Stimulated activated CD4-positive, alpha-beta T cell treated with anti-CD3 and anti-CD28 coated beads, Interleukin-1b, Interleukin-23, amount 100 ng/mL, for 24 hours (primary cell): Measurements from ENCODE around the gene ABHD2.
"Not testable (repeated sequence)": the region's sequence is repeated elsewhere in the genome, so short reads cannot be mapped to it uniquely, and the experiment has no call there.

Source experiments
- DNase-seq, 4 experiments: peaks; one replicate each; pipeline ENCODE4 v3.0.0-alpha.2; 2020; ENCODE audit warnings: low read depth in 4 of 4, low spot score in 1 of 4

ABHD2 gene, protein sequence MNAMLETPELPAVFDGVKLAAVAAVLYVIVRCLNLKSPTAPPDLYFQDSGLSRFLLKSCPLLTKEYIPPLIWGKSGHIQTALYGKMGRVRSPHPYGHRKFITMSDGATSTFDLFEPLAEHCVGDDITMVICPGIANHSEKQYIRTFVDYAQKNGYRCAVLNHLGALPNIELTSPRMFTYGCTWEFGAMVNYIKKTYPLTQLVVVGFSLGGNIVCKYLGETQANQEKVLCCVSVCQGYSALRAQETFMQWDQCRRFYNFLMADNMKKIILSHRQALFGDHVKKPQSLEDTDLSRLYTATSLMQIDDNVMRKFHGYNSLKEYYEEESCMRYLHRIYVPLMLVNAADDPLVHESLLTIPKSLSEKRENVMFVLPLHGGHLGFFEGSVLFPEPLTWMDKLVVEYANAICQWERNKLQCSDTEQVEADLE

DNA sequence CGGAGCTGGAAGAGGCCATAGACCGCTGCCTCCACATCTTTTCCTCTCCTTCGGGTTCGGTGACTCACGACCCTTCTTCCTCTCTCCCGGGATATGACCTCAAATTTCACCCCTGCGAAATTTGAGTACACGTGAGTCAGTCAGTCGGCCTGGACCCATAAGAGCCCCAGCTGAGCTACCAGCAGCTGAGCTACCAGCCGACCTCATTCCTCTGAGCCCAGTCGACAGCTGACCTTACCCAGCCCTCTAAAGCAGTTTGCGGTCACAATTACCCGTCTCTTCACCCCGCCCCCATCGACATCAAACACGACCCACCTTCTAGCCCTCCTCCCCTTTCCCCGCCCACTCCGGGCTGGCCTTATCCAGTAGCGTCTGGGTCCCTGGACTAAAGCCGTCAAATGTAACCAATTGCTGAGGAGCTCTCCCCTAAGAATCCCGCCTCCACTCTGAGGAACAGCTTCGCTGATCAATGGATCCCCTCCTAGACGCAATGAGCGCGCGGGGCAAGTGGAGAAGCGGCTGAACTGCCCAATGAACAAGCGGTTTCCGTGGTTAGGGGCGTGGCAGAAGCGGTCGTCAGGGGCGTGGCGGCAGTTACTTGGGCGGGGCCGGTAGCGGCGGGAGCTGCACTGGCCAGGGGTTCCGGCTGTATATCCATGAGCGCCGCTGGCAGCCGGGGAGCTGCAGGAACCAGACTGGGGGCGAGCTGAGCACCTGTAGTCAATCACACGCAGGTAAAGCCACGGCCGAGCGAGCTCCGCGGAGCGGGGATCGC, at the start of gene ABHD2:
Gene ABHD2 (plus strand): TSS at position 627 of the 775 bp plus-strand sequence. CDS start 27,872 bp downstream, outside the sequence.
- DNase-seq = peak; percentile 95 to 97 (median 96)

DNA sequence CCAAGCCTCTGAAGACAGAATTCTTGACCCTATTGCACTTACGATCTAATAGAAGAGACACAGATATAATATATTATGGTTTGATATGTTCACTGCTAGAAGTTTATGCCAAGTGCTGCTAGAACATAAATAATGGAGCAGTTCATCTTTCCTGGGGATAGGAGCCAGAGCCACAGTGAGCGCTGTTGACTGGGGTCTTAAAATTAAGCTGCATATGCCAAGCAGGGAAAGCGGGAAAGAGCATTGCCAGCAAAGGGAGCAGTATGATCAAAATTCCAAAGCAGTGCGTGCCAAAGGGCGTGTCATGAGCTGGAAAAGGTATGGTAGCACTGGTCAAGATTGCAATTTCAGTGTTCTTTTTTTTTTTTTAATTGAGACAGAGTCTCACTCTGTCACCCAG, 49.1 kb upstream of the ABHD2 start:
- DNase-seq = no peak

DNA sequence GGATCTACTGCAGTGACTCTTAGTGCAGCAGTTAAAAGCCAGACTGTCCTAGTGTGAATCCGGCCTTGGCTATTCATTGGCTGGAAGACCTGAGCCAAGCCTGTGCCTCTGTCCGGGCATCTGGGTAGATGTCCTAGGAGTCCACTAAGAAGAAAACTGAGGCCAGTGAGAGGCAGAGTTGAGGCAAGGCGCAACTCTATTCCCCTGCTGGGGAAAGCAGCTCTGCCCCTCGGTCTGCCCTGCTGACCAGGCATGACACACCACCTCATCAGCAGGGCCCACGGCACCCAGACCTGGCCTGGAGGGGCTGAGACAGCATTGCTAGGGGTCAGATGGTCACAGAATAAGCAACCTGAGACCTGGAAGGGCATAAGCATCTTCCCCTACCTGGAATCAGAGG, 46.7 kb upstream of the ABHD2 start:
- DNase-seq = no peak

DNA sequence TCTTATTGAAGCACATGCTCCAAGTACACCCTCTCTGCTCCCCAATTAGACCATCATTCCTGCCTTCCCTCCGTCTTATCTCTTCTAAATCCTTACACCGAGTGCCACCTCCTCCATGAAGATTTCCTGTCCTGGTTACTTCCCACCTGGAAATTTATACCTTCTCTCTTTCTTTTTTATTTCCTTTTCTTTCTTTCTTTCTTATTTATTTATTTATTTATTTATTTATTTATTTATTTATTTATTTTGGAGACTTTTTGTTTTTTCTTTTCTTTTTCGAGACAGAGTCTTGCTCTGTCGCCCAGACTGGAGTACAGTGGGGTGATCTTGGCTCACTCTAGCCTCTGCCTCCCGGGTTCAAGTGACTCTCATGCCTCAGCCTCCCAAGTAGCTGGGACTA, 45.9 kb upstream of the ABHD2 start:
- no peak for DNase-seq

DNA sequence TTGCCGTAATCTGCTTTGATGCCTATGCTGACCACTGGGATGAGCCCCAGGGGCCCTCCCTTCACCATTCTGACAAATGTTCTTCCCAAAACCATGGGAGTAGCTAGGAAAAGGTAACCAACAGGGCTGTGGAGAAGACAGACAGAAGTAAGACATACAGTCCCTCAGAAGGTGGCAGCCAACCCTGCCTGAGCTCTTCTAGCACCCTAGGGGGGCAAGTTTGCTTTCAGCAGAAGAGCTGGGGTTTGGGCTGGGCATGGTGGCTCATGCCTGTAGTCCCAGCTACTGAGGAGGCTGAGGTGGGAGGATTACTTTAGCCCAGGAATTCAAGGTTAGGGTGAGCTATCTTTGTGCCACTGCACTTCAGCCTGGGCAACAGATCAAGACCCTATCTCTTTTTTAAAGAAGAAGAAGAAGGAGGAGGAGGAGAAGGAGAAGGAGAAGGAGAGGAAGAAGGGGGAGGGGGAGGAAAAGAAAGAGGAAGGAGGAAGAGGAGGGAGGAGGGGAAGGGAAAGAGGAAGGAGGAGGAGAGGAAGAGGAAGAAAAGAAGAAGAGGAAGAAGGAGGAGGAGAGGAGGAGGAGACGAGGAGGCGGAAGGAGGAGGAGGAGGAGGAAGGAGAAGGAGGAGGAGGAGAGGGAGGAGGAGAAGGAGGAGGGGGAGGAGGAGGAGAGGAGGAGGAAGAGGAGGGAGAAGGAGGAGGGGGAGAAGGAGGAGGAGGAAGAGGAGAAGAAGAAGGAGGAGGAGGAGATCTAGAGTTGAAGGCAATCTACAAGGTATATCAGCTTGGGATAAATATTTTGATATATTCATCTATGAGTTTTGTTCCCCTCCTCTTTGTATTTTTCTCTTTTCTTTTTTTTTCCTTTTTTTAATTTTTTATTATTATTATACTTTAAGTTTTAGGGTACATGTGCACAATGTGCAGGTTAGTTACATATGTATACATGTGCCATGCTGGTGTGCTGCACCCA, 44.9 kb upstream of the ABHD2 start:
- DNase-seq = no peak

DNA sequence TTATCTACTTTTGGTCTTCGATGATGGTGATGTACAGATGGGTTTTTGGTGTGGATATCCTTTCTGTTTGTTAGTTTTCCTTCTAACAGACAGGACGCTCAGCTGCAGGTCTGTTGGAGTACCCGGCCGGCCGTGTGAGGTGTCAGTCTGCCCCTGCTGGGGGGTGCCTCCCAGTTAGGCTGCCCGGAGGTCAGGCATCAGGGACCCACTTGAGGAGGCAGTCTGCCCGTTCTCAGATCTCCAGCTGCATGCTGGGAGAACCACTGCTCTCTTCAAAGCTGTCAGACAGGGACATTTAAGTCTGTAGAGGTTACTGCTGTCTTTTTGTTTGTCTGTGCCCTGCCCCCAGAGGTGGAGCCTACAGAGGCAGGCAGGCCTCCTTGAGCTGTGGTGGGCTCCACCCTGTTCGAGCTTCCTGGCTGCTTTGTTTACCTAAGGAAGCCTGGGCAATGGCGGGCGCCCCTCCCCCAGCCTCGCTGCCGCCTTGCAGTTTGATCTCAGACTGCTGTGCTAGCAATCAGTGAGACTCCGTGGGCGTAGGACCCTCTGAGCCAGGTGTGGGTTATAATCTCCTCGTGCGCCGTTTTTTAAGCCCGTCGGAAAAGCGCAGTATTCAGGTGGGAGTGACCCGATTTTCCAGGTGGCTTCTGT, 39.1 kb upstream of the ABHD2 start:
- not testable (repeated sequence) for DNase-seq

DNA sequence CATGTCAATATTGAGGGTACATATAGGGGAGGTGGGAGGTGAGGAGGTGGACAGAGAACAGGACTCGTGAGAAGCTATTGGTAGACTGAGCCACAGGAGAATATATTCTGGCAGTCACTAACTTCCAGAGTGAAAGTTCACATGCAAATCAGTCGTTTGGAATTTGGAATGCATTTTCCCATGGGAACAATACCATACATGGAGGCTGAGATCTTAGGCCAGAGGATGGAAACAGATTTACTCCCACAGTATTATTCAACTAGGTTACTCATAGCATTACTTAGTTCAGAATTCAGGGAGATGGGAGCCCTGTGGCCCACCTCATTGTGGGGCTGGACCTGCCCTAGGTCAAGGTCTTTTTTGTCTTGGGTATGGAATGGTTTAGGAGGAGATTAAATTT, 36.4 kb upstream of the ABHD2 start:
- DNase-seq = no peak

DNA sequence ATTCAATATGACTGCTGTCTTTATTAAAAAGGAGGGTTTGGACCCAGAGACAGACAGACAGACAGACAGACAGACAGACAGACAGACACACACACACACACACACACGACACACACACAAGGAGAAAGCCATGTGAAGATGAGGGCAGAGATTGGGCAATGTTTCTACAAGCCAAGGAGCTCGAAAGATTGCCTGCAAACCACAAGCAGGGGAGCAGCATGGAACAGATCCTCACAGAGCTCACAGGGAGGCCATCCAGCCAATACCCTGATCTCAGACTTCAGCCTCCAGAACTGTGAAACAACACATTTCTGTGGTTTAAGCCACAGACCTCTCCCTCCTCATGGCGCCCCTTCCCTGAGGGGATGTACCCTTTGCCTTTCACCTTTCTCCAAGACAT, 35.8 kb upstream of the ABHD2 start:
- no peak for DNase-seq

DNA sequence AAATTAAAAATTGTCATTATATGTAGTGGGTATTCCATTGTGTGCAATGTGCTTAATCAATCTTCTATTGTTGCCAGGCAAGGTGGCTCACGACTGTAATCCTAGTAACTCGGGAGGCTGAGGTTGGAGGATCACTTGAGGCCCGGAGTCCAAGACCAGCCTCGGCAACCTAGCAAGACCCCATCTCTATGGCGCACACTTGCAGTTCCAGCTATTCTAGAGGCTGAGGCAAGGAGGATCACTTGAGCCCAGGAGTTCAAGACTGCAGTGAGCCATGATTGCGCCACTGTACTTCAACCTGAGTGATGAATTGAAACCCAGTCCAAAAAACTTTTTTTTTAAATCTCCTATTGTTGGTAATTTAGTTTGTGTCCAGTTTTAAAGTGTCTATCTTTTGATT, 33.4 kb upstream of the ABHD2 start:
- no peak for DNase-seq

DNA sequence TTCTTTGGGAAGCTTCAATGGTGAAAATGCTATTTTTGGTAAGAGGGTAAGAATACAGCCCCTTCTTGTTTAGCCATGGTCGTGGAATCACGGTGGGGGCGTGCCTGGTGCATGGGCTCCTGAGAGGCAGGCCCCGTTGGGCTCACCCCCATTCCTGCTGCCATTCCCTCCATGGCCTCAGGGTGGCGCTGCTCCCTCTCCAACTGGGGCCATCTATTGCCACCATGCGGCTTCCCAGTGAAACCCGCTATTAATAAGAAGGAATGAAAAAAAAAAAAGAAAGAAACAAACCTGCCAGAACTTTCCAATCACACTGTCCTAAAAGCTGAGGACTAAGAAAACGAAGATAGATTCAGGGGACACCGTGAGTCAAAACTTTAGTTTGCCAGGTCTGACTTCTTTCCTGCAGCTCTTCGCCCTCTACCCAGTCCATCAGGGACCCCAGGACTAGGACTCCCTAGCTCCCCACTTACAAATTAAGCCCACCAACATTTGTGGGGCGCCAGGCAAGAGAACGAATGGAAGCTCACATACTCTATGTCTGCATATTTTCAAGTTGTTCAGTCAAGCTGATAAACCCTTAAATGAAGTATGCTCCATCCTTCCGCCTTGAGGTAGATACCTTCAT, 30.6 kb upstream of the ABHD2 start:
- DNase-seq = peak; percentile 57 to 75 (median 74)

DNA sequence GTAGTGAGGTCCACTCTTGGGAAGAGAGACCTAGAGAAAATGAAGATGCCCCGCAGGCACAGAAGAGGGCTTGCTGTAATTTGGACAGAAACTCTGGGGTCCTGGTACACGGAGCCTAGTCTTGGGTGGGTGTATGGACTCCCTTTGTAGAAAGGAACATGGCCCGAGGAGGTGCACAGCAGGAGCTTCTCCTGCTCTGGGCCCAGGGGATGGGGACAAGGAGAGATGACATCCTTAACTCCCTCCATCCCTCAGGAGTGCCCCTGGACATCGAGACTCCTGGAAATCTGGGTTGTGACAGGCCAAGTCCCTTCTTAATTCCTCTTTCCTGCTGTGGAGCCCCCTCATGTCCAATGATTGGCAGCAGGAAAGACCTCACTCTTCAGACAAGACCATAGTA, 29.9 kb upstream of the ABHD2 start:
- no peak for DNase-seq

DNA sequence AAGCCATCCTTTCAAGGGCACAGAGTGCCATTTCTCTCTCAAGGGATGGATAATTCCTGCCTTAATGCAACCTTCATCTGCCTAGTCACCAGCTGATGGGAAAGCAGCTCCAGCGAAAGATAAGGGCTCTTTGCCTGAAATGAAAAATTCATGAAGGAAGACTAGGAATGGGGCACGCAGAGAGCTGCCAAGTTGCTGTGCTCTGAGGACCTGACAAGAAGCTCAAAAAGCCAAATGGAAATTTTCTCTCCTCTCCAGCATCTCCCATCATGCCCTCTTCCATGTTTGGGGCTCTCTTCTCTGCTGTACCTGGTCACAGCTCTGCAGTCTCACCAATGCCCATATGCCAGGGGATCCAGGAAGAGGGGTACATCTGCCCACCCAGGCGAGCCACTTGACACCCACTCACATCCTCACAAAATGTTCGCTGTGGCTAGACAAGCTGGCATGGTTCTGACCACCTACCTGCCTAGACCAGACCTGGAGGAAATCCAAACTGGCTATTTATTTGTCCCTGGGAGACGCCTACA, 29.3 kb upstream of the ABHD2 start:
- no peak for DNase-seq

DNA sequence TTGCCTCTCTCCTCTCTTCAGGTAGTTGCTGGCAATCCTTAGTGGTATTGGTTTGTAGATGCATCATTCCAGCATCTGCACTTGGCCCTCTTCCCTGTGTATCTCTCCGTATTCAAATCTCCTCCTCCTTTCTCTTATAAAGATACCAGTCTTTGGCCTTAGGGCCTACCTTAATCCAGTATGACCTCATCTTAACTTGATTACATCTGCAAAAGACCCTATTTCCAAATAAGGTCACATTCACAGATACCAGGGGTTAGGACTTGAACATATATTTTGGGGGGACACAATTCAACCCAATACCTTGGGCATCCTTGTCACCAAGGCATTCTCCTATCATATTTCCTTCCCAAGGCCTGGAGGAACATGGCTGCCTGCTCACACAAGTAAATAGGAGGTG, 22.0 kb upstream of the ABHD2 start:
- DNase-seq = no peak

DNA sequence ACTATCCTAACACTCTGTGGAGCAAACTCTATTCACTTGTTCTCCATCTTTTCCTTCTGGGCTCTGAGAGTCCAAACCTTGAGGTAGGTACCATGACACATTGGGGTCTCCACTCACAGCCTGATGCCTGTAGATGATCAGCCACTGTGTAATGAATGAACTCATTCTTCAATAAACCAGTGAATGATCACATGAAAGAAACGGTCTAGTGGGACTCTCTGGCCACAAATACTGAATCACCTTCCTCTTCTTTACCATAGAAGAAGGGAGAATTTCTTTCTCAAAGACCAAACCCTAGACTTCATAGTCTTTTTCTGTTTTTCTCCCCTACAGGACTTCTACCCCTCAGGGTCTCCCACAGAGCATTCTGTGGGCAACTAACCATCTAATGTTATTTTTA, 20.5 kb upstream of the ABHD2 start:
- DNase-seq = no peak

DNA sequence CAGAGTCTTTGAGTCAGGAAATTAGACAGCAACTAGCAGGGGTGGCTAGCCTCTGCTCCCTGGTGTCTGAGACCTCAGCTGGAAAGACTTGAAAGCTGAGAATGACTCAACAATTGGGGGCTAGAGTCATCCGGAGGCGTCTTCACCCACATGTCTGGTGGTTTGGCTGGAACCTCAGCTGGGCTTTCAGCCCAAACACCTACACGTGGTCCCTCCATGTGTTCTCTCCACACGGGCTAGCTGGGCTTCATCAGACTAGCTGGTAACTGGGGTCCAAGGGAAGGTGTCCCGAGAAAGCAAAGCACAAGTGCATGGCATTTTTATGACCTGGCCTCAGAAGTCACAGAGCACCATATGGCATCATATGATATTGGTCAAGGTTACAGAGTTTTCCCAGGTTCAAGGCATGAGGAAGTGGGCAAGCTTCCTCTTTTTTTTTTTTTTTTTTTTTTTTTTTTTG, 19.9 kb upstream of the ABHD2 start:
- peak in 2 of 4 experiments; percentile 28 to 50 for DNase-seq

DNA sequence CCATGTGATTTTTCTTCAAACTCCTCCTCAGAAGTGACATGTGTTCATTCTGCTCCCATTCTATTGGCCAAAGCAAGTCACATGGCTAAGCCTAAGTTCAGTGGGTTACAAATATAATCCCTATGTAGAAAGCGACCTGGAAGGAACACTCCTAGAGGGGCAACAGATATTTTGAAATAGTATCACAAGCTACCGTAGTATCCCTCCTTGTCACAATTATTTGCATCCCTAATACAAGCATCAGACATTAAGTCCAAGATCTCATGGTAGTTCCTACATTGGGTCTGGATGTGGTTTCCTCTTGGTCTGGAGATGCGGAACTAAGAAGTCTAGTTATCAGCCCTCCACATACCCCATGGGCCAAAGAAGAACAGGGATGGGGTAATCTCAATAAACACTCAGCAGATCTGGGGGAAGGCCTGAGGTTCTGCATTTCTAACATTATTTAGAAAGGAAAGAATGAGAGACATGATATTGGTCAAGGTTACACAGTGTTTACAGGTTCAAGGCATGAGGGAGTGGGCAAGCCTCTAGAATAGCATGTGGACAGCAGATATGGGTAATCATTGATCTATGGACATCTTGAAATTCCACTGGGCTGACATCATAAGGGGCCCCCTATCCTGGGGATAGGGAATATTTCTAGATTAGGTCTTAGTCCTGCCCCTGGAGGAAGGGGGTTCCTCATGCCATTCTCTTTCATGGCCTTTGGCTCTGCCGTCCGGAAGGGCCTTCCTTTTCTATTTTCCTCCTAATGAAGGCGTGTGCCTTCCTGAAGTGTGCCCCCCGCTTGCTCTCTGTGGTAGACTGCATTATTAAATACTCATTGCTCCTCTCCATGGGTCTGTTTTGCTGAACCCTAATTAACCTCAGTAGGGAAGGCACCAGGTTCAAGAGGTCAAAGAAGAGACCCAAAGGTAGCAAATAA, 17.8 kb upstream of the ABHD2 start:
- DNase-seq = no peak

DNA sequence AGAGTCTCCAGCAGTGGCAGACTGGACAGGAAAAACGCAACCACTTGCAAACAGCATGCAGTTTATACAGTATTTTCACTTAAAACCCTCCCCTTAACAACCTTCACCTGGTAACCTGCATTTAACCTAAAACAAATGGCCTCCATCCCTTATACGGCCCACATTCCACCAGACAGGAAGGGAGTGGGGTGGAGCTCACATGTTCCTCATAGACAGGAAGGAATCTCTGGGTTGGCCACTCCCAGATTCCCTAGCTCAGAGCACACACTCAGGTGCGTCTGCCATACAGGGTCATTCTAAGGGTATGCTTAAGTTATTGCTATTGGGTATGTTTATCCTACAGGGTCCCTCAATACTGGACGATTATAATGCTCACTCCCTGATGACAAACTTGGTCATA, 16.8 kb upstream of the ABHD2 start:
- DNase-seq = no peak

DNA sequence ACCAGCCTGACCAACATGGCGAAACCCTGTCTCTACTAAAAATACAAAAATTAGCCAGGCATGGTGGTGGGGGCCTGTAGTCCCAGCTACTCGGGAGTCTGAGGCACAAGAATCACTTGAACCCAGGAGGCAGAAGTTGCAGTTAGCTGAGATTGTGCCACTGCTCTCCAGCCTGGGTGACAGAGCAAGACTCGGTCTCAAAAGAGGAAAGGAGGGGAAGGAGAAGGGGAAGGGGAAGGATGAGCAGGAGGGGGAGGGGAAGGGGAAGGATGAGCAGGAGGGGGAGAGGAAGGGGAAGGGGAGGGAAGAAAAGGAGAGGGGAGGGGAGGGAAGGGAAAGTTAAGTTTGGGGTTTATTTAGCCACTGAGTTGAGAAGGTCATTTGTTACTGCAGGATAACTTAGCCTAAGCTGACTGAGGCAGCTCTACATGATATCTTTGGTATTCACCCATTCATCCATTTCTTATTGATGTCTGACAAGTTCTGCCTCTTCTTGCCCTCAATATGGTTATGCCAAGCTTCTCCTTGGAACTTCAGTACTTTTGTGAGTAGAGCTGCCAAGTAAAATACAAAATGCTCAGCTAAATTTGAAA, 15.9 kb upstream of the ABHD2 start:
- no peak for DNase-seq
